GM12878 (cell line): ENCODE data around the gene NT5C3B. TPM values are rescaled to one million over a fixed set of nuclear protein-coding genes. Genes with fewer than 3 reads are reported as not detected.

ENCODE experiments used
- ATAC-seq: fragments of 200-7000 bp; cut with Tn5 transposase; 3 replicates; pipeline ENCODE4 v1.9.1; 2020; ENCODE audit warnings: mild to moderate bottlenecking, moderate library complexity
- BruUV-seq: library from RNA; stranded (reverse); fragments of 400-500 nt; replicated peaks from 2 replicates; lab custom pipeline; 2021; lab: Mats Ljungman, UMichigan
- CTCF ChIA-PET: fragments of 300-600 bp; sonication (Branson Sonifier 250); formaldehyde crosslinking; extraction: SDS; loops from one replicate; lab custom pipeline; 2021; ENCODE audit warnings: inconsistent platforms; lab: Yijun Ruan, JAX
- POLR2A ChIA-PET: fragments of 350-600 bp; formaldehyde crosslinking; extraction: SDS; loops from one replicate; lab custom pipeline; 2021; ENCODE audit warnings: inconsistent platforms; lab: Charles Lee
- RAD21 ChIA-PET: fragments of 300-600 bp; sonication (Branson Sonifier 250); formaldehyde crosslinking; loops from one replicate; lab custom pipeline; 2023; ENCODE audit warnings: antibody characterized with exemption; ENCODE audit not compliant: unreplicated experiment; lab: Charles Lee
- SMC1A ChIA-PET: fragments of 300-600 bp; sonication (Branson Sonifier 250); formaldehyde crosslinking; loops from one replicate; lab custom pipeline; 2023; ENCODE audit not compliant: unreplicated experiment, uncharacterized antibody; lab: Charles Lee
- DNase-seq: peaks from one replicate; pipeline ENCODE4 v3.0.0-alpha.2; 2011; ENCODE audit warnings: low read depth, low spot score
- FAIRE-seq: peaks from 3 replicates; lab custom pipeline; 2011; peaks lifted over from hg19 to GRCh38; lab: Jason Lieb, UNC
- H2AFZ ChIP-seq: 2 replicates; pipeline ENCODE4 v1.6.0; 2011; ENCODE audit warnings: low read depth, low read length, control low read depth; ENCODE audit not compliant: control insufficient read depth
- H3K27ac ChIP-seq: 2 replicates; pipeline ENCODE4 v1.5.1; 2011; ENCODE audit warnings: control low read depth; ENCODE audit not compliant: control insufficient read depth, insufficient read depth
- H3K27me3 ChIP-seq, 2 experiments: replicated peaks in 1 of 2; 2 replicates each; pipeline versions ENCODE4 v1.6.0 to v1.6.1; 2011; ENCODE audit warnings: low read length in 1 of 2; ENCODE audit not compliant: control insufficient read depth in 2 of 2, insufficient read depth in 2 of 2
- H3K36me3 ChIP-seq, 2 experiments: 2 replicates each; pipeline ENCODE4 v1.5.1; 2011; ENCODE audit warnings: low read length in 1 of 2; ENCODE audit not compliant: control insufficient read depth in 2 of 2, insufficient read depth in 2 of 2
- H3K4me1 ChIP-seq: 2 replicates; pipeline ENCODE4 v1.6.1; 2011; ENCODE audit warnings: mild to moderate bottlenecking, low read length, moderate library complexity, mixed read lengths; ENCODE audit not compliant: control insufficient read depth, insufficient read depth
- H3K4me2 ChIP-seq: 2 replicates; pipeline ENCODE4 v1.6.0; 2011; ENCODE audit warnings: control low read depth; ENCODE audit not compliant: control insufficient read depth, insufficient read depth
- H3K4me3 ChIP-seq: fragments of 200-600 bp; sonication (generic); 2 replicates; pipeline ENCODE4 v1.5.1; 2016
- H3K79me2 ChIP-seq: 2 replicates; pipeline ENCODE4 v1.6.0; 2011; ENCODE audit warnings: low read length; ENCODE audit not compliant: control insufficient read depth, insufficient read depth
- H3K9ac ChIP-seq: 2 replicates; pipeline ENCODE4 v1.8.0; 2011; ENCODE audit warnings: low read length, control low read depth, mixed read lengths; ENCODE audit not compliant: control insufficient read depth, insufficient read depth
- H3K9me3 ChIP-seq: replicated peaks from 3 replicates; pipeline ENCODE4 v1.5.1; 2011; ENCODE audit warnings: mild to moderate bottlenecking, low read length; ENCODE audit not compliant: control insufficient read depth, insufficient read depth
- H4K20me1 ChIP-seq: 2 replicates; pipeline ENCODE4 v1.6.0; 2011; ENCODE audit not compliant: control insufficient read depth, insufficient read depth
- CTCF ChIP-seq, 3 experiments: IDR thresholded peaks in 2 of 3; conservative IDR thresholded peaks in 1 of 3; 2 replicates each; pipeline ENCODE4 v1.5.1; 2011; ENCODE audit warnings: low read depth in 3 of 3, low read length in 3 of 3, mild to moderate bottlenecking in 3 of 3, control low read depth in 2 of 3, moderate library complexity in 2 of 3, inconsistent platforms in 1 of 3, mixed read lengths in 1 of 3; ENCODE audit not compliant: control insufficient read depth in 2 of 3, insufficient read depth in 1 of 3; ENCODE audit errors: extremely low read depth in 1 of 3
- DPF2 ChIP-seq: fragments of 450-650 bp; IDR thresholded peaks from 2 replicates; pipeline ENCODE4 v1.6.1; 2017; ENCODE audit warnings: mild to moderate bottlenecking
- EP300 ChIP-seq, 2 experiments: fragments of 150-350 bp in 1 of 2; IDR thresholded peaks; 2 replicates each; pipeline ENCODE4 v1.6.1; 2011 to 2012; ENCODE audit warnings: low read depth in 2 of 2, low read length in 2 of 2, borderline replicate concordance in 1 of 2, improper control_type of control experiment in 1 of 2, inconsistent platforms in 1 of 2; ENCODE audit not compliant: control insufficient read depth in 1 of 2
- ESRRA ChIP-seq: IDR thresholded peaks from 2 replicates; pipeline ENCODE4 v1.6.1; 2012; ENCODE audit warnings: mild to moderate bottlenecking, low read length, improper control_type of control experiment
- MLLT1 ChIP-seq: fragments of 450-650 bp; IDR thresholded peaks from 2 replicates; pipeline ENCODE4 v1.6.1; 2016; ENCODE audit warnings: mild to moderate bottlenecking
- NKRF ChIP-seq: fragments of 450-650 bp; conservative IDR thresholded peaks from 2 replicates; pipeline ENCODE4 v1.6.1; 2017; ENCODE audit warnings: mild to moderate bottlenecking, moderate library complexity
- NR2F1 ChIP-seq: fragments of 450-650 bp; conservative IDR thresholded peaks from 2 replicates; pipeline ENCODE4 v1.6.1; 2017; ENCODE audit warnings: mild to moderate bottlenecking
- PAX5 ChIP-seq: IDR thresholded peaks from 2 replicates; pipeline ENCODE4 v1.6.1; 2011; ENCODE audit warnings: low read depth, low read length, borderline replicate concordance
- SMARCA5 ChIP-seq: fragments of 450-650 bp; IDR thresholded peaks from 2 replicates; pipeline ENCODE4 v1.6.1; 2017; ENCODE audit warnings: mild to moderate bottlenecking
- ZBTB33 ChIP-seq: fragments of 450-650 bp; IDR thresholded peaks from 2 replicates; pipeline ENCODE4 v1.6.1; 2017; ENCODE audit warnings: mild to moderate bottlenecking
- ZSCAN29 ChIP-seq: fragments of 450-650 bp; IDR thresholded peaks from 2 replicates; pipeline ENCODE4 v1.6.1; 2017; ENCODE audit warnings: mild to moderate bottlenecking, moderate library complexity
- WGBS: methylation state at CpG from one replicate; pipeline ENCODE4 v1.1.6; 2016; ENCODE audit warnings: low lambda C conversion rate; ENCODE audit not compliant: insufficient replicate concordance, insufficient coverage; ENCODE audit errors: missing lambda C conversion rate; 5-methylcytosine and 5-hydroxymethylcytosine counted together
- in situ Hi-C: fragments of 300-500 bp; cut with MboI; formaldehyde crosslinking; loops from 9 replicates; pipeline ENCODE4 v1.14.3; 2018; ENCODE audit warnings: mixed read lengths
- intact Hi-C: fragments of 100-400 bp; cut with micrococcal nuclease; formaldehyde crosslinking; loops from one replicate; pipeline ENCODE4 v1.14.2; 2022; ENCODE audit not compliant: unreplicated experiment
- polyA plus RNA-seq, 11 experiments: library from polyadenylated mRNA; depleted of rRNA in 4 of 11; unstranded in 6 of 11; stranded (reverse) in 5 of 11; fragments of >200 nt; fragmentation: Nextera tagmentation in 4 of 11; fragmentation: Illumina TruSeq in 1 of 11; extraction: Ambion mirVana in 4 of 11; extraction: Trizol in 1 of 11; gene quantifications; 1 replicate in 1 of 11; 2 replicates in 10 of 11; pipeline versions ENCODE4 v1.2.1 to v1.2.3, GENCODE V29; 2011 to 2016; ENCODE audit warnings: inconsistent platforms in 2 of 11, missing spikeins in 2 of 11, low read depth in 1 of 11
- total RNA-seq, 4 experiments: library from RNA; depleted of rRNA in 3 of 4; stranded (reverse); fragments of >200 nt in 3 of 4; fragmentation: Illumina TruSeq in 1 of 4; extraction: Trizol in 1 of 4; gene quantifications; 2 replicates each; pipeline versions ENCODE4 v1.2.1 to v1.2.3, GENCODE V29; 2013 to 2021

Gene NT5C3B
- total and polyA plus RNA-seq, 10 of the 15 experiments (the other 5 are each of a cell fraction or from before 2014, with no cell fraction given): 0.52 to 64.6 (median 41.0) TPM

GRCh38 chr17:41811549-41812380, 24.3 kb downstream of the NT5C3B start, which contains the start of gene P3H4:
Gene P3H4 (minus strand): TSS chr17:41811949. CDS start chr17:41811915, 34 bp downstream.
- ChIA-PET POLR2A (no interaction called here), SMC1A (interaction anchor here (1.1 kb wide), 1 partner anchor 38 kb away, joined by 3 read pairs; no protein-coding TSS in a partner anchor), CTCF (interaction anchor here (0.9 to 2.5 kb wide), 11 partner anchors 10 to 131 kb away, joined by 3 to 15 read pairs (median 4); partner anchors contain the start of genes KLHL10 and ODAD4), RAD21 (interaction anchor here (0.8 to 1.7 kb wide), 3 partner anchors 25 to 53 kb away, joined by 3 to 5 read pairs (median 5); partner anchors contain the start of gene JUP)
- Histone ChIP-seq H3K4me2 (peak within 1 kb of the TSS; percentile 95), H3K4me3 (peak within 1 kb of the TSS; percentile 37; the same call in 1 of the 2 replicates), H3K27ac (no peak within 1 kb of the TSS), H3K9ac (peak within 1 kb of the TSS; percentile 64), H3K27me3 (peaks cover 0 to 7% of the 10 kb centered on the region in 2 experiments; a peak in 3 of 4 replicates), H2AFZ (peak within 1 kb of the TSS; percentile 91), H4K20me1 (no peaks in the 10 kb centered on the region; the same call in 1 of the 2 replicates), H3K36me3 (no peaks in the 10 kb centered on the region), H3K79me2 (no peaks in the 10 kb centered on the region), H3K4me1 (peaks cover 8% of the 10 kb centered on the region; the same call in 1 of the 2 replicates), H3K9me3 (no peaks in the 10 kb centered on the region)
- ATAC-seq: peak; percentile 95
- WGBS: 3% methylated on average over 86 of the region's 96 CpGs
- in situ Hi-C loops: no loop called here
- intact Hi-C loops: no loop called here
- FAIRE-seq: no peak
- no peak for DNase-seq
- no TSS peak for BruUV-seq
- TF ChIP-seq ZSCAN29 (0 out of 2 replicates have a peak, but pooled peaks have one; percentile 30), DPF2 (peak; percentile 92), MLLT1 (no peak), SMARCA5 (peak; percentile 91), NKRF (peak; percentile 75), EP300 (IDR thresholded peaks at IDR 0.05; ENCODE audit: borderline replicate concordance in 1 of 2, control insufficient read depth in 1 of 2, low read depth in 2 of 2, low read length in 2 of 2) (no peak), NR2F1 (peak; percentile 59; the same call in 1 of the 2 replicates), ZBTB33 (no peak), CTCF (IDR thresholded peaks at IDR 0.05 in 2 of 3, conservative IDR thresholded peaks at IDR 0.05 in 1 of 3; ENCODE audit: control insufficient read depth in 2 of 3, extremely low read depth in 1 of 3, insufficient read depth in 1 of 3, low read depth in 3 of 3, low read length in 3 of 3) (peak; percentile 47 to 77 (median 66)), ESRRA (no peak), PAX5 (0 out of 2 replicates have a peak, but pooled peaks have one; percentile 12)
